Measurements from ENCODE around the gene CIT.

DNA sequence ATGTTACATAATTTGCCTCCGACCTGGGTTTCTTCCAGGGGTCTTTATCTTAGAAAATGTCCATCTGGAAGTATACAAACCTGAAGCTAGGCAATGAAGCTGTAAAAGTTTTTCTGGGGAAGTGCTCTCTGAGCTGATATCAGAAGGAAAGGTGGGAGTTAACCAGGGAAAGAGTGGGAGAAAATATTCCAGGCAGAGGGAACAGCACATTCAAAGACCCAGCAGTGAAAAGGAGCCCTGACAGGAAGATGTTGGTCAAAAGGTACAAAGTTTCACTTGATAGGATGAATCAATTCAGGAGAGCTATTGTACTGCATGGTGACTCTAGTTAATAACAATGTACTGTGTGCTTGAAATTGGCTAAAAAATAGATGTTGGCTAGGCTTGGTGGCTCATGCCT, 17.8 kb upstream of the CIT start:
- no peak for TF ChIP-seq BCL11A (tag by site-specific recombination; IDR thresholded peaks at IDR 0.05; ENCODE audit: low read depth)
- no peak for TF ChIP-seq ZBTB21 (tag by site-specific recombination; IDR thresholded peaks at IDR 0.05)
- no peak for TF ChIP-seq SP2 (tag by site-specific recombination; IDR thresholded peaks at IDR 0.05)
- TF ChIP-seq ZNF768 (tag by site-specific recombination; IDR thresholded peaks at IDR 0.05) = no peak
- no peak for TF ChIP-seq OSR2 (tag by site-specific recombination; IDR thresholded peaks at IDR 0.05)
- TF ChIP-seq, protein P1, sequence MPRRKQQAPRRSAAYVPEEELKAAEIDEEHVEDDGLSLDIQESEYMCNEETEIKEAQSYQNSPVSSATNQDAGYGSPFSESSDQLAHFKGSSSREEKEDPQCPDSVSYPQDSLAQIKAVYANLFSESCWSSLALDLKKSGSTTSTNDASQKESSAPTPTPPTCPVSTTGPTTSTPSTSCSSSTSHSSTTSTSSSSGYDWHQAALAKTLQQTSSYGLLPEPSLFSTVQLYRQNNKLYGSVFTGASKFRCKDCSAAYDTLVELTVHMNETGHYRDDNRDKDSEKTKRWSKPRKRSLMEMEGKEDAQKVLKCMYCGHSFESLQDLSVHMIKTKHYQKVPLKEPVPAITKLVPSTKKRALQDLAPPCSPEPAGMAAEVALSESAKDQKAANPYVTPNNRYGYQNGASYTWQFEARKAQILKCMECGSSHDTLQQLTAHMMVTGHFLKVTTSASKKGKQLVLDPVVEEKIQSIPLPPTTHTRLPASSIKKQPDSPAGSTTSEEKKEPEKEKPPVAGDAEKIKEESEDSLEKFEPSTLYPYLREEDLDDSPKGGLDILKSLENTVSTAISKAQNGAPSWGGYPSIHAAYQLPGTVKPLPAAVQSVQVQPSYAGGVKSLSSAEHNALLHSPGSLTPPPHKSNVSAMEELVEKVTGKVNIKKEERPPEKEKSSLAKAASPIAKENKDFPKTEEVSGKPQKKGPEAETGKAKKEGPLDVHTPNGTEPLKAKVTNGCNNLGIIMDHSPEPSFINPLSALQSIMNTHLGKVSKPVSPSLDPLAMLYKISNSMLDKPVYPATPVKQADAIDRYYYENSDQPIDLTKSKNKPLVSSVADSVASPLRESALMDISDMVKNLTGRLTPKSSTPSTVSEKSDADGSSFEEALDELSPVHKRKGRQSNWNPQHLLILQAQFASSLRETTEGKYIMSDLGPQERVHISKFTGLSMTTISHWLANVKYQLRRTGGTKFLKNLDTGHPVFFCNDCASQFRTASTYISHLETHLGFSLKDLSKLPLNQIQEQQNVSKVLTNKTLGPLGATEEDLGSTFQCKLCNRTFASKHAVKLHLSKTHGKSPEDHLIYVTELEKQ (tag by site-specific recombination; IDR thresholded peaks at IDR 0.05; ENCODE audit: borderline replicate concordance) = no peak
- TF ChIP-seq, protein P2, sequence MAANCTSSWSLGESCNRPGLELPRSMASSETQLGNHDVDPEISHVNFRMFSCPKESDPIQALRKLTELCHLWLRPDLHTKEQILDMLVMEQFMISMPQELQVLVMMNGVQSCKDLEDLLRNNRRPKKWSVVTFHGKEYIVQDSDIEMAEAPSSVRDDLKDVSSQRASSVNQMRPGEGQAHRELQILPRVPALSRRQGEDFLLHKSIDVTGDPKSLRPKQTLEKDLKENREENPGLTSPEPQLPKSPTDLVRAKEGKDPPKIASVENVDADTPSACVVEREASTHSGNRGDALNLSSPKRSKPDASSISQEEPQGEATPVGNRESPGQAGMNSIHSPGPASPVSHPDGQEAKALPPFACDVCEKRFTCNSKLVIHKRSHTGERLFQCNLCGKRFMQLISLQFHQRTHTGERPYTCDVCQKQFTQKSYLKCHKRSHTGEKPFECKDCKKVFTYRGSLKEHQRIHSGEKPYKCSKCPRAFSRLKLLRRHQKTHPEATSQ (tag by site-specific recombination; IDR thresholded peaks at IDR 0.05) = no peak
- TF ChIP-seq, protein P3, sequence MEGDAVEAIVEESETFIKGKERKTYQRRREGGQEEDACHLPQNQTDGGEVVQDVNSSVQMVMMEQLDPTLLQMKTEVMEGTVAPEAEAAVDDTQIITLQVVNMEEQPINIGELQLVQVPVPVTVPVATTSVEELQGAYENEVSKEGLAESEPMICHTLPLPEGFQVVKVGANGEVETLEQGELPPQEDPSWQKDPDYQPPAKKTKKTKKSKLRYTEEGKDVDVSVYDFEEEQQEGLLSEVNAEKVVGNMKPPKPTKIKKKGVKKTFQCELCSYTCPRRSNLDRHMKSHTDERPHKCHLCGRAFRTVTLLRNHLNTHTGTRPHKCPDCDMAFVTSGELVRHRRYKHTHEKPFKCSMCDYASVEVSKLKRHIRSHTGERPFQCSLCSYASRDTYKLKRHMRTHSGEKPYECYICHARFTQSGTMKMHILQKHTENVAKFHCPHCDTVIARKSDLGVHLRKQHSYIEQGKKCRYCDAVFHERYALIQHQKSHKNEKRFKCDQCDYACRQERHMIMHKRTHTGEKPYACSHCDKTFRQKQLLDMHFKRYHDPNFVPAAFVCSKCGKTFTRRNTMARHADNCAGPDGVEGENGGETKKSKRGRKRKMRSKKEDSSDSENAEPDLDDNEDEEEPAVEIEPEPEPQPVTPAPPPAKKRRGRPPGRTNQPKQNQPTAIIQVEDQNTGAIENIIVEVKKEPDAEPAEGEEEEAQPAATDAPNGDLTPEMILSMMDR (tag by site-specific recombination; IDR thresholded peaks at IDR 0.05) = no peak
- TF ChIP-seq, protein P4, sequence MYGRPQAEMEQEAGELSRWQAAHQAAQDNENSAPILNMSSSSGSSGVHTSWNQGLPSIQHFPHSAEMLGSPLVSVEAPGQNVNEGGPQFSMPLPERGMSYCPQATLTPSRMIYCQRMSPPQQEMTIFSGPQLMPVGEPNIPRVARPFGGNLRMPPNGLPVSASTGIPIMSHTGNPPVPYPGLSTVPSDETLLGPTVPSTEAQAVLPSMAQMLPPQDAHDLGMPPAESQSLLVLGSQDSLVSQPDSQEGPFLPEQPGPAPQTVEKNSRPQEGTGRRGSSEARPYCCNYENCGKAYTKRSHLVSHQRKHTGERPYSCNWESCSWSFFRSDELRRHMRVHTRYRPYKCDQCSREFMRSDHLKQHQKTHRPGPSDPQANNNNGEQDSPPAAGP (tag by site-specific recombination; IDR thresholded peaks at IDR 0.05) = no peak
- no peak for TF ChIP-seq YY1 (tag by site-specific recombination; IDR thresholded peaks at IDR 0.05)
- no peak for TF ChIP-seq MEIS1 (CRISPR knock-in tag; IDR thresholded peaks at IDR 0.05; ENCODE audit: borderline replicate concordance)
- TF ChIP-seq ZNF571 (tag by site-specific recombination; IDR thresholded peaks at IDR 0.05) = no peak
